H1 (cell line): ENCODE results near the gene TNFAIP2. TPM values are rescaled to one million over a fixed set of nuclear protein-coding genes. Genes with fewer than 3 reads are reported as not detected.

ENCODE experiments used
- CTCF ChIA-PET: fragments of 300-600 bp; sonication (Branson Sonifier 250); formaldehyde crosslinking; loops from one replicate; lab custom pipeline; 2021; ENCODE audit not compliant: partially characterized antibody; lab: Charles Lee
- POLR2A ChIA-PET: fragments of 300-600 bp; sonication (Branson Sonifier 250); formaldehyde crosslinking; loops from one replicate; lab custom pipeline; 2021; ENCODE audit warnings: inconsistent platforms; ENCODE audit not compliant: partially characterized antibody; lab: Charles Lee
- DNase-seq, 2 experiments: peaks; one replicate each; pipeline versions ENCODE4 v3.0.0 to v3.0.0-alpha.2; 2010 to 2022; ENCODE audit warnings: low spot score in 2 of 2, low read depth in 1 of 2, mixed read lengths in 1 of 2
- FAIRE-seq: peaks from 2 replicates; lab custom pipeline; 2011; peaks lifted over from hg19 to GRCh38; lab: Jason Lieb, UNC
- H2AFZ ChIP-seq: 2 replicates; pipeline ENCODE4 v1.8.1; 2012; ENCODE audit warnings: low read length, inconsistent platforms
- H2AK5ac ChIP-seq: 2 replicates; pipeline ENCODE4 v1.6.1; 2013; ENCODE audit warnings: low read depth, low read length
- H2BK120ac ChIP-seq: replicated peaks from 2 replicates; pipeline ENCODE3; 2013; ENCODE audit warnings: low read depth, low read length, inconsistent platforms
- H2BK12ac ChIP-seq: 2 replicates; pipeline ENCODE4 v1.6.1; 2013; ENCODE audit warnings: low read depth, low read length
- H2BK15ac ChIP-seq: 2 replicates; pipeline ENCODE4 v1.6.1; 2013; ENCODE audit warnings: low read length
- H2BK20ac ChIP-seq: 2 replicates; pipeline ENCODE4 v1.6.1; 2013; ENCODE audit warnings: low read length
- H2BK5ac ChIP-seq: 2 replicates; pipeline ENCODE4 v1.6.1; 2013; ENCODE audit warnings: low read depth, low read length
- H3K14ac ChIP-seq: 2 replicates; pipeline ENCODE4 v1.6.1; 2013; ENCODE audit warnings: inconsistent platforms; ENCODE audit not compliant: insufficient read length
- H3K18ac ChIP-seq: 2 replicates; pipeline ENCODE4 v1.6.1; 2013; ENCODE audit warnings: low read length; ENCODE audit errors: extremely low read depth
- H3K23ac ChIP-seq: 2 replicates; pipeline ENCODE4 v1.6.1; 2013; ENCODE audit warnings: inconsistent platforms; ENCODE audit not compliant: insufficient read length
- H3K23me2 ChIP-seq: 2 replicates; pipeline ENCODE4 v1.6.1; 2013; ENCODE audit warnings: low read depth, low read length
- H3K27ac ChIP-seq: 2 replicates; pipeline ENCODE4 v1.6.1; 2011; ENCODE audit warnings: low read depth, low read length, inconsistent platforms
- H3K27me3 ChIP-seq, 4 experiments: replicated peaks in 1 of 4; 1 replicate in 1 of 4; 2 replicates in 3 of 4; pipeline versions ENCODE4 v1.6.1 to v1.8.1; 2011 to 2013; ENCODE audit warnings: low read length in 3 of 4, mild to moderate bottlenecking in 3 of 4, inconsistent platforms in 2 of 4, mixed read lengths in 2 of 4, moderate library complexity in 1 of 4; ENCODE audit not compliant: control insufficient read depth in 3 of 4, insufficient read depth in 3 of 4; ENCODE audit errors: extremely low read depth in 1 of 4
- H3K36me3 ChIP-seq, 4 experiments: 2 replicates each; pipeline versions ENCODE4 v1.6.1 to v1.8.1; 2011 to 2013; ENCODE audit warnings: mild to moderate bottlenecking in 4 of 4, low read length in 3 of 4, moderate library complexity in 2 of 4, control low read depth in 1 of 4, inconsistent platforms in 1 of 4; ENCODE audit not compliant: insufficient read depth in 4 of 4, control insufficient read depth in 2 of 4
- H3K4ac ChIP-seq: replicated peaks from 2 replicates; pipeline ENCODE3; 2013; ENCODE audit warnings: low read length, low read depth, mixed read lengths, inconsistent platforms; ENCODE audit not compliant: insufficient read length
- H3K4me1 ChIP-seq, 4 experiments: replicated peaks in 1 of 4; 1 replicate in 1 of 4; 2 replicates in 3 of 4; pipeline versions ENCODE4 v1.6.1 to v1.8.1; 2011 to 2013; ENCODE audit warnings: low read length in 3 of 4, inconsistent platforms in 2 of 4, mixed read lengths in 1 of 4; ENCODE audit not compliant: insufficient read depth in 4 of 4, control insufficient read depth in 3 of 4
- H3K4me2 ChIP-seq, 2 experiments: 2 replicates each; pipeline versions ENCODE4 v1.6.1 to v1.8.1; 2011 to 2013; ENCODE audit warnings: low read depth in 2 of 2, low read length in 2 of 2, control low read depth in 1 of 2, inconsistent platforms in 1 of 2, mild to moderate bottlenecking in 1 of 2; ENCODE audit not compliant: insufficient read depth in 1 of 2
- H3K4me3 ChIP-seq, 4 experiments: fragments of 200-600, 300-600 bp in 1 of 4; sonication (generic), shearing (Covaris generic), sonication (Bioruptor Twin) in 1 of 4; 2 replicates each; pipeline versions ENCODE4 v1.5.1 to v1.8.1; 2011 to 2016; ENCODE audit warnings: low read length in 4 of 4, low read depth in 3 of 4, control low read depth in 2 of 4, inconsistent platforms in 2 of 4, mild to moderate bottlenecking in 2 of 4, mixed read lengths in 1 of 4, moderate library complexity in 1 of 4; ENCODE audit not compliant: insufficient read depth in 2 of 4; ENCODE audit errors: extremely low read depth in 1 of 4
- H3K56ac ChIP-seq: replicated peaks from 2 replicates; pipeline ENCODE3; 2013; ENCODE audit warnings: low read depth, mild to moderate bottlenecking, mixed read lengths, low read length, inconsistent platforms; ENCODE audit not compliant: insufficient read length
- H3K79me1 ChIP-seq: 2 replicates; pipeline ENCODE4 v1.6.1; 2013; ENCODE audit warnings: low read depth, low read length, control low read depth
- H3K79me2 ChIP-seq, 2 experiments: 2 replicates each; pipeline versions ENCODE4 v1.6.1 to v1.8.1; 2012 to 2013; ENCODE audit warnings: low read length in 2 of 2, mild to moderate bottlenecking in 2 of 2, inconsistent platforms in 1 of 2; ENCODE audit not compliant: insufficient read depth in 2 of 2, control insufficient read depth in 1 of 2
- H3K9ac ChIP-seq, 4 experiments: replicated peaks in 1 of 4; 1 replicate in 1 of 4; 2 replicates in 3 of 4; pipeline versions ENCODE4 v1.6.1 to v1.8.1; 2011 to 2013; ENCODE audit warnings: low read depth in 3 of 4, low read length in 3 of 4, control low read depth in 2 of 4, mild to moderate bottlenecking in 2 of 4, moderate library complexity in 2 of 4, inconsistent platforms in 1 of 4; ENCODE audit errors: extremely low read depth in 1 of 4
- H3K9me3 ChIP-seq, 2 experiments: 2 replicates each; pipeline versions ENCODE4 v1.6.1 to v1.8.1; 2012 to 2013; ENCODE audit warnings: mild to moderate bottlenecking in 2 of 2, moderate library complexity in 2 of 2, control low read depth in 1 of 2, inconsistent platforms in 1 of 2, low read depth in 1 of 2, low read length in 1 of 2, mixed read lengths in 1 of 2; ENCODE audit not compliant: insufficient read depth in 2 of 2
- H4K20me1 ChIP-seq, 2 experiments: replicated peaks in 1 of 2; 2 replicates each; pipeline versions ENCODE3 to v1.8.1; 2011 to 2013; ENCODE audit warnings: inconsistent platforms in 2 of 2, low read length in 2 of 2, mild to moderate bottlenecking in 1 of 2; ENCODE audit not compliant: insufficient read depth in 2 of 2, control insufficient read depth in 1 of 2
- H4K5ac ChIP-seq: 2 replicates; pipeline ENCODE4 v1.6.1; 2013; ENCODE audit warnings: low read length, low read depth, mixed read lengths, inconsistent platforms; ENCODE audit not compliant: insufficient read length
- H4K8ac ChIP-seq: 2 replicates; pipeline ENCODE4 v1.8.0; 2013; ENCODE audit warnings: mild to moderate bottlenecking, moderate library complexity, low read length, inconsistent platforms; ENCODE audit not compliant: insufficient read depth; ENCODE audit errors: extremely low read depth
- H4K91ac ChIP-seq: replicated peaks from 2 replicates; pipeline ENCODE3; 2013; ENCODE audit warnings: low read length, mixed read lengths, inconsistent platforms; ENCODE audit not compliant: insufficient read length
- BRCA1 ChIP-seq: IDR thresholded peaks from 2 replicates; pipeline ENCODE4 v1.6.1; 2012; ENCODE audit warnings: low read depth, low read length, improper control_type of control experiment
- CTBP2 ChIP-seq: IDR thresholded peaks from 2 replicates; pipeline ENCODE4 v1.7.0; 2011; ENCODE audit warnings: borderline replicate concordance, mild to moderate bottlenecking, moderate library complexity, mixed read lengths, low read length; ENCODE audit not compliant: insufficient read depth, insufficient read length
- ZNF274 ChIP-seq: IDR thresholded peaks from 2 replicates; pipeline ENCODE4 v1.7.0; 2012; ENCODE audit warnings: low read length, borderline replicate concordance; ENCODE audit errors: extremely low read depth
- WGBS, 2 experiments: shearing (Covaris generic) in 1 of 2; methylation state at CpG; one replicate each; pipeline versions ENCODE4 v1.1.6 to v1.1.7; 2013 to 2015; ENCODE audit warnings: low lambda C conversion rate in 2 of 2, mixed read lengths in 2 of 2, inconsistent platforms in 1 of 2, low coverage in 1 of 2, missing lambda C conversion rate in 1 of 2; ENCODE audit not compliant: insufficient replicate concordance in 2 of 2, insufficient coverage in 1 of 2, insufficient read length in 1 of 2; ENCODE audit errors: extremely low coverage in 1 of 2, missing lambda C conversion rate in 1 of 2; 5-methylcytosine and 5-hydroxymethylcytosine counted together
- polyA plus RNA-seq, 7 experiments: library from polyadenylated mRNA; depleted of rRNA in 3 of 7; stranded (reverse) in 5 of 7; unstranded in 2 of 7; fragments of >200 nt in 5 of 7; fragments of 200-250 nt in 2 of 7; gene quantifications; 1 replicate in 5 of 7; 2 replicates in 1 of 7; 4 replicates in 1 of 7; pipeline versions ENCODE4 v1.2.1 to v1.2.3, GENCODE V29; 2011 to 2013; ENCODE audit warnings: missing spikeins in 2 of 7, mixed read lengths in 2 of 7
- total RNA-seq: library from RNA; stranded (reverse); fragmentation: NEBNext Ultra II Directional; extraction: Animal tissue kit (Norgen Biotek cat#: 25700); gene quantifications from 2 replicates; pipeline ENCODE4 v1.2.1, GENCODE V29; 2021

Gene TNFAIP2
- total and polyA plus RNA-seq, 2 of the 8 experiments (the other 6 are each of a cell fraction or from before 2014, with no cell fraction given) = 28.3 to 34.5 TPM

- ChIA-PET POLR2A (no interaction called here), CTCF (interaction anchor here (0.6 to 2.9 kb wide), 10 partner anchors 9 to 122 kb away, joined by 3 to 13 read pairs (median 4); no protein-coding TSS in a partner anchor)
- no peak for FAIRE-seq
- no peak overlapping the region for H3K4me2 ChIP-seq
- H3K27me3 ChIP-seq = no peaks in the 10 kb centered on the region
- no peak overlapping the region for H2BK120ac ChIP-seq
- H2BK12ac ChIP-seq = no peak overlapping the region
- H3K27ac ChIP-seq = no peak overlapping the region
- H4K5ac ChIP-seq = no peak overlapping the region
- H2BK20ac ChIP-seq = no peak overlapping the region
- H2BK15ac ChIP-seq = no peak overlapping the region
- H4K8ac ChIP-seq = no peak overlapping the region
- no peak for DNase-seq
- H3K4ac ChIP-seq = no peak overlapping the region
- no peak for TF ChIP-seq ZNF274
- TF ChIP-seq CTBP2 = no peak
- no peak for TF ChIP-seq BRCA1
- H3K79me2 ChIP-seq = no peaks in the 10 kb centered on the region
- 91% methylated on average over 6 of the region's 6 CpGs; no CpG with 5 or more reads in 1 of the 2 experiments for WGBS, 2 experiments
- H3K36me3 ChIP-seq = no peaks in the 10 kb centered on the region
- H3K9me3 ChIP-seq = peaks cover 26 to 36% of the 10 kb centered on the region in 2 experiments
- H3K4me1 ChIP-seq = no peaks in the 10 kb centered on the region
- no peak overlapping the region for H3K23ac ChIP-seq
- no peaks in the 10 kb centered on the region for H4K20me1 ChIP-seq
- no peak overlapping the region for H3K56ac ChIP-seq
- no peak overlapping the region for H2AFZ ChIP-seq
- H3K79me1 ChIP-seq = no peaks in the 10 kb centered on the region
- no peak overlapping the region for H3K18ac ChIP-seq
- no peak overlapping the region for H4K91ac ChIP-seq
- no peak overlapping the region for H2BK5ac ChIP-seq
- H3K4me3 ChIP-seq = no peak overlapping the region
- no peak overlapping the region for H3K9ac ChIP-seq
- H3K14ac ChIP-seq = no peak overlapping the region
- no peaks in the 10 kb centered on the region for H3K23me2 ChIP-seq
- H2AK5ac ChIP-seq = no peak overlapping the region
Measured at GRCh38 chr14:103169954-103170353, 46.7 kb downstream of the TNFAIP2 start.
